GM12878 (cell line): ENCODE data around the gene NEU4. TPM values are rescaled to one million over a fixed set of nuclear protein-coding genes. Genes with fewer than 3 reads are reported as not detected.

Source experiments
- ATAC-seq: fragments of 200-7000 bp; cut with Tn5 transposase; 3 replicates; pipeline ENCODE4 v1.9.1; 2020; ENCODE audit warnings: mild to moderate bottlenecking, moderate library complexity
- BruUV-seq: library from RNA; stranded (reverse); fragments of 400-500 nt; replicated peaks from 2 replicates; lab custom pipeline; 2021; lab: Mats Ljungman, UMichigan
- CTCF ChIA-PET: fragments of 300-600 bp; sonication (Branson Sonifier 250); formaldehyde crosslinking; extraction: SDS; loops from one replicate; lab custom pipeline; 2021; ENCODE audit warnings: inconsistent platforms; lab: Yijun Ruan, JAX
- POLR2A ChIA-PET: fragments of 350-600 bp; formaldehyde crosslinking; extraction: SDS; loops from one replicate; lab custom pipeline; 2021; ENCODE audit warnings: inconsistent platforms; lab: Charles Lee
- RAD21 ChIA-PET: fragments of 300-600 bp; sonication (Branson Sonifier 250); formaldehyde crosslinking; loops from one replicate; lab custom pipeline; 2023; ENCODE audit warnings: antibody characterized with exemption; ENCODE audit not compliant: unreplicated experiment; lab: Charles Lee
- SMC1A ChIA-PET: fragments of 300-600 bp; sonication (Branson Sonifier 250); formaldehyde crosslinking; loops from one replicate; lab custom pipeline; 2023; ENCODE audit not compliant: unreplicated experiment, uncharacterized antibody; lab: Charles Lee
- DNase-seq: peaks from one replicate; pipeline ENCODE4 v3.0.0-alpha.2; 2011; ENCODE audit warnings: low read depth, low spot score
- FAIRE-seq: peaks from 3 replicates; lab custom pipeline; 2011; peaks lifted over from hg19 to GRCh38; lab: Jason Lieb, UNC
- H2AFZ ChIP-seq: 2 replicates; pipeline ENCODE4 v1.6.0; 2011; ENCODE audit warnings: low read depth, low read length, control low read depth; ENCODE audit not compliant: control insufficient read depth
- H3K27ac ChIP-seq: 2 replicates; pipeline ENCODE4 v1.5.1; 2011; ENCODE audit warnings: control low read depth; ENCODE audit not compliant: control insufficient read depth, insufficient read depth
- H3K27me3 ChIP-seq, 2 experiments: replicated peaks in 1 of 2; 2 replicates each; pipeline versions ENCODE4 v1.6.0 to v1.6.1; 2011; ENCODE audit warnings: low read length in 1 of 2; ENCODE audit not compliant: control insufficient read depth in 2 of 2, insufficient read depth in 2 of 2
- H3K36me3 ChIP-seq, 2 experiments: 2 replicates each; pipeline ENCODE4 v1.5.1; 2011; ENCODE audit warnings: low read length in 1 of 2; ENCODE audit not compliant: control insufficient read depth in 2 of 2, insufficient read depth in 2 of 2
- H3K4me1 ChIP-seq: 2 replicates; pipeline ENCODE4 v1.6.1; 2011; ENCODE audit warnings: mild to moderate bottlenecking, low read length, moderate library complexity, mixed read lengths; ENCODE audit not compliant: control insufficient read depth, insufficient read depth
- H3K4me2 ChIP-seq: 2 replicates; pipeline ENCODE4 v1.6.0; 2011; ENCODE audit warnings: control low read depth; ENCODE audit not compliant: control insufficient read depth, insufficient read depth
- H3K4me3 ChIP-seq: fragments of 200-600 bp; sonication (generic); 2 replicates; pipeline ENCODE4 v1.5.1; 2016
- H3K79me2 ChIP-seq: 2 replicates; pipeline ENCODE4 v1.6.0; 2011; ENCODE audit warnings: low read length; ENCODE audit not compliant: control insufficient read depth, insufficient read depth
- H3K9ac ChIP-seq: 2 replicates; pipeline ENCODE4 v1.8.0; 2011; ENCODE audit warnings: low read length, control low read depth, mixed read lengths; ENCODE audit not compliant: control insufficient read depth, insufficient read depth
- H3K9me3 ChIP-seq: replicated peaks from 3 replicates; pipeline ENCODE4 v1.5.1; 2011; ENCODE audit warnings: mild to moderate bottlenecking, low read length; ENCODE audit not compliant: control insufficient read depth, insufficient read depth
- H4K20me1 ChIP-seq: 2 replicates; pipeline ENCODE4 v1.6.0; 2011; ENCODE audit not compliant: control insufficient read depth, insufficient read depth
- ATF2 ChIP-seq: IDR thresholded peaks from 2 replicates; pipeline ENCODE4 v1.6.1; 2012; ENCODE audit warnings: low read length, inconsistent platforms
- BACH1 ChIP-seq: fragments of 450-650 bp; IDR thresholded peaks from 2 replicates; pipeline ENCODE4 v1.6.1; 2017; ENCODE audit warnings: mild to moderate bottlenecking, borderline replicate concordance
- BCLAF1 ChIP-seq: fragments of 450-650 bp; IDR thresholded peaks from 2 replicates; pipeline ENCODE4 v1.6.1; 2017; ENCODE audit warnings: antibody characterized with exemption, mild to moderate bottlenecking, moderate library complexity
- CHD4 ChIP-seq: fragments of 200-600 bp; sonication (generic); IDR thresholded peaks from 2 replicates; pipeline ENCODE4 v1.6.1; 2016; ENCODE audit warnings: mild to moderate bottlenecking
- GATAD2B ChIP-seq: fragments of 450-650 bp; conservative IDR thresholded peaks from 2 replicates; pipeline ENCODE4 v1.6.1; 2017; ENCODE audit warnings: low read depth, mild to moderate bottlenecking, moderate library complexity
- HDGF ChIP-seq: fragments of 450-650 bp; IDR thresholded peaks from 2 replicates; pipeline ENCODE4 v1.6.1; 2016; ENCODE audit warnings: antibody characterized with exemption
- IKZF1 ChIP-seq: fragments of 450-650 bp; conservative IDR thresholded peaks from 2 replicates; pipeline ENCODE4 v1.6.1; 2017; ENCODE audit warnings: antibody characterized with exemption, mild to moderate bottlenecking
- IRF3 ChIP-seq: fragments of 450-650 bp; IDR thresholded peaks from 2 replicates; pipeline ENCODE4 v1.6.1; 2014; ENCODE audit warnings: mild to moderate bottlenecking
- JUNB ChIP-seq: IDR thresholded peaks from 2 replicates; pipeline ENCODE4 v1.6.1; 2016; ENCODE audit warnings: antibody characterized with exemption, mild to moderate bottlenecking
- MAX ChIP-seq: IDR thresholded peaks from 2 replicates; pipeline ENCODE4 v1.6.1; 2012; ENCODE audit warnings: low read depth, low read length, improper control_type of control experiment
- MEF2A ChIP-seq: IDR thresholded peaks from 2 replicates; pipeline ENCODE4 v1.6.1; 2011; ENCODE audit warnings: low read depth, mild to moderate bottlenecking, low read length, moderate library complexity; ENCODE audit not compliant: insufficient read depth
- PBX3 ChIP-seq: IDR thresholded peaks from 2 replicates; pipeline ENCODE4 v1.6.1; 2011; ENCODE audit warnings: mild to moderate bottlenecking, low read depth, low read length, moderate library complexity; ENCODE audit not compliant: insufficient replicate concordance
- RFX5 ChIP-seq: IDR thresholded peaks from 2 replicates; pipeline ENCODE4 v1.6.1; 2011; ENCODE audit warnings: low read depth, low read length, improper control_type of control experiment
- YBX1 ChIP-seq: fragments of 450-650 bp; IDR thresholded peaks from 2 replicates; pipeline ENCODE4 v1.6.1; 2016; ENCODE audit warnings: antibody characterized with exemption
- ZBTB4 ChIP-seq: fragments of 450-650 bp; formaldehyde crosslinking; IDR thresholded peaks from 2 replicates; pipeline ENCODE4 v1.4.0; 2022; ENCODE audit warnings: mild to moderate bottlenecking, moderate library complexity
- WGBS: methylation state at CpG from one replicate; pipeline ENCODE4 v1.1.6; 2016; ENCODE audit warnings: low lambda C conversion rate; ENCODE audit not compliant: insufficient replicate concordance, insufficient coverage; ENCODE audit errors: missing lambda C conversion rate; 5-methylcytosine and 5-hydroxymethylcytosine counted together
- in situ Hi-C: fragments of 300-500 bp; cut with MboI; formaldehyde crosslinking; loops from 9 replicates; pipeline ENCODE4 v1.14.3; 2018; ENCODE audit warnings: mixed read lengths
- intact Hi-C: fragments of 100-400 bp; cut with micrococcal nuclease; formaldehyde crosslinking; loops from one replicate; pipeline ENCODE4 v1.14.2; 2022; ENCODE audit not compliant: unreplicated experiment
- polyA plus RNA-seq, 11 experiments: library from polyadenylated mRNA; depleted of rRNA in 4 of 11; unstranded in 6 of 11; stranded (reverse) in 5 of 11; fragments of >200 nt; fragmentation: Nextera tagmentation in 4 of 11; fragmentation: Illumina TruSeq in 1 of 11; extraction: Ambion mirVana in 4 of 11; extraction: Trizol in 1 of 11; gene quantifications; 1 replicate in 1 of 11; 2 replicates in 10 of 11; pipeline versions ENCODE4 v1.2.1 to v1.2.3, GENCODE V29; 2011 to 2016; ENCODE audit warnings: inconsistent platforms in 2 of 11, missing spikeins in 2 of 11, low read depth in 1 of 11
- total RNA-seq, 4 experiments: library from RNA; depleted of rRNA in 3 of 4; stranded (reverse); fragments of >200 nt in 3 of 4; fragmentation: Illumina TruSeq in 1 of 4; extraction: Trizol in 1 of 4; gene quantifications; 2 replicates each; pipeline versions ENCODE4 v1.2.1 to v1.2.3, GENCODE V29; 2013 to 2021

NEU4 gene
- total and polyA plus RNA-seq, 10 of the 15 experiments (the other 5 are each of a cell fraction or from before 2014, with no cell fraction given), result 0.01 to 0.28 (median 0.14) TPM; not detected in 5

- SMC1A ChIA-PET, result no interaction called here
- CTCF ChIA-PET, result no interaction called here
- POLR2A ChIA-PET, result no interaction called here
- no peak for DNase-seq
- H3K36me3 ChIP-seq, result no peaks in the 10 kb centered on the region
- no peak overlapping the region for H3K4me3 ChIP-seq
- intact Hi-C loops, result no loop called here
- H3K4me1 ChIP-seq, result peaks cover 11% of the 10 kb centered on the region
- no peaks in the 10 kb centered on the region; the same call in 2 of the 3 replicates for H3K9me3 ChIP-seq
- WGBS, result 75% methylated on average over 5 of the region's 5 CpGs
- no peaks in the 10 kb centered on the region for H3K27me3 ChIP-seq
- FAIRE-seq, result peak; percentile 47
- no peak for ATAC-seq
- no peak overlapping the region for H3K9ac ChIP-seq
- no TSS peak for BruUV-seq
- no peak overlapping the region for H3K27ac ChIP-seq
- no peak overlapping the region for H3K4me2 ChIP-seq
- RAD21 ChIA-PET, result no interaction called here
- H3K79me2 ChIP-seq, result no peaks in the 10 kb centered on the region
- no peaks in the 10 kb centered on the region for H4K20me1 ChIP-seq
- in situ Hi-C loops, result no loop called here
- H2AFZ ChIP-seq, result no peak overlapping the region
- TF ChIP-seq MEF2A (no peak), ZBTB4 (CRISPR knock-in tag) (no peak), HDGF (no peak), IKZF1 (no peak), RFX5 (no peak), ATF2 (no peak), YBX1 (no peak), MAX (no peak), BACH1 (no peak), GATAD2B (no peak), JUNB (no peak), IRF3 (no peak), CHD4 (no peak), BCLAF1 (no peak), PBX3 (no peak)
Measured at GRCh38 chr2:241793385-241793784, 15.6 kb upstream of the NEU4 start.
